GM12878 (cell line): ENCODE results near the gene GRK1. TPM values are rescaled to one million over a fixed set of nuclear protein-coding genes. Genes with fewer than 3 reads are reported as not detected.

ENCODE experiments used
- ATAC-seq: fragments of 200-7000 bp; cut with Tn5 transposase; 3 replicates; pipeline ENCODE4 v1.9.1; 2020; ENCODE audit warnings: mild to moderate bottlenecking, moderate library complexity
- BruUV-seq: library from RNA; stranded (reverse); fragments of 400-500 nt; replicated peaks from 2 replicates; lab custom pipeline; 2021; lab: Mats Ljungman, UMichigan
- CTCF ChIA-PET: fragments of 300-600 bp; sonication (Branson Sonifier 250); formaldehyde crosslinking; extraction: SDS; loops from one replicate; lab custom pipeline; 2021; ENCODE audit warnings: inconsistent platforms; lab: Yijun Ruan, JAX
- POLR2A ChIA-PET: fragments of 350-600 bp; formaldehyde crosslinking; extraction: SDS; loops from one replicate; lab custom pipeline; 2021; ENCODE audit warnings: inconsistent platforms; lab: Charles Lee
- RAD21 ChIA-PET: fragments of 300-600 bp; sonication (Branson Sonifier 250); formaldehyde crosslinking; loops from one replicate; lab custom pipeline; 2023; ENCODE audit warnings: antibody characterized with exemption; ENCODE audit not compliant: unreplicated experiment; lab: Charles Lee
- SMC1A ChIA-PET: fragments of 300-600 bp; sonication (Branson Sonifier 250); formaldehyde crosslinking; loops from one replicate; lab custom pipeline; 2023; ENCODE audit not compliant: unreplicated experiment, uncharacterized antibody; lab: Charles Lee
- DNase-seq: peaks from one replicate; pipeline ENCODE4 v3.0.0-alpha.2; 2011; ENCODE audit warnings: low read depth, low spot score
- FAIRE-seq: peaks from 3 replicates; lab custom pipeline; 2011; peaks lifted over from hg19 to GRCh38; lab: Jason Lieb, UNC
- H2AFZ ChIP-seq: 2 replicates; pipeline ENCODE4 v1.6.0; 2011; ENCODE audit warnings: low read depth, low read length, control low read depth; ENCODE audit not compliant: control insufficient read depth
- H3K27ac ChIP-seq: 2 replicates; pipeline ENCODE4 v1.5.1; 2011; ENCODE audit warnings: control low read depth; ENCODE audit not compliant: control insufficient read depth, insufficient read depth
- H3K27me3 ChIP-seq, 2 experiments: replicated peaks in 1 of 2; 2 replicates each; pipeline versions ENCODE4 v1.6.0 to v1.6.1; 2011; ENCODE audit warnings: low read length in 1 of 2; ENCODE audit not compliant: control insufficient read depth in 2 of 2, insufficient read depth in 2 of 2
- H3K36me3 ChIP-seq, 2 experiments: 2 replicates each; pipeline ENCODE4 v1.5.1; 2011; ENCODE audit warnings: low read length in 1 of 2; ENCODE audit not compliant: control insufficient read depth in 2 of 2, insufficient read depth in 2 of 2
- H3K4me1 ChIP-seq: 2 replicates; pipeline ENCODE4 v1.6.1; 2011; ENCODE audit warnings: mild to moderate bottlenecking, low read length, moderate library complexity, mixed read lengths; ENCODE audit not compliant: control insufficient read depth, insufficient read depth
- H3K4me2 ChIP-seq: 2 replicates; pipeline ENCODE4 v1.6.0; 2011; ENCODE audit warnings: control low read depth; ENCODE audit not compliant: control insufficient read depth, insufficient read depth
- H3K4me3 ChIP-seq: fragments of 200-600 bp; sonication (generic); 2 replicates; pipeline ENCODE4 v1.5.1; 2016
- H3K79me2 ChIP-seq: 2 replicates; pipeline ENCODE4 v1.6.0; 2011; ENCODE audit warnings: low read length; ENCODE audit not compliant: control insufficient read depth, insufficient read depth
- H3K9ac ChIP-seq: 2 replicates; pipeline ENCODE4 v1.8.0; 2011; ENCODE audit warnings: low read length, control low read depth, mixed read lengths; ENCODE audit not compliant: control insufficient read depth, insufficient read depth
- H3K9me3 ChIP-seq: replicated peaks from 3 replicates; pipeline ENCODE4 v1.5.1; 2011; ENCODE audit warnings: mild to moderate bottlenecking, low read length; ENCODE audit not compliant: control insufficient read depth, insufficient read depth
- H4K20me1 ChIP-seq: 2 replicates; pipeline ENCODE4 v1.6.0; 2011; ENCODE audit not compliant: control insufficient read depth, insufficient read depth
- BCL3 ChIP-seq: IDR thresholded peaks from 2 replicates; pipeline ENCODE4 v1.6.1; 2011; ENCODE audit warnings: borderline replicate concordance, low read depth, mild to moderate bottlenecking, moderate library complexity, low read length; ENCODE audit not compliant: insufficient read depth, poor library complexity, severe bottlenecking
- EP300 ChIP-seq, 2 experiments: fragments of 150-350 bp in 1 of 2; IDR thresholded peaks; 2 replicates each; pipeline ENCODE4 v1.6.1; 2011 to 2012; ENCODE audit warnings: low read depth in 2 of 2, low read length in 2 of 2, borderline replicate concordance in 1 of 2, improper control_type of control experiment in 1 of 2, inconsistent platforms in 1 of 2; ENCODE audit not compliant: control insufficient read depth in 1 of 2
- IKZF1 ChIP-seq: fragments of 450-650 bp; conservative IDR thresholded peaks from 2 replicates; pipeline ENCODE4 v1.6.1; 2017; ENCODE audit warnings: antibody characterized with exemption, mild to moderate bottlenecking
- JUND ChIP-seq: IDR thresholded peaks from 2 replicates; pipeline ENCODE4 v1.6.1; 2012; ENCODE audit warnings: low read depth, mild to moderate bottlenecking, low read length, improper control_type of control experiment, moderate library complexity
- MEF2B ChIP-seq: fragments of 450-650 bp; IDR thresholded peaks from 2 replicates; pipeline ENCODE4 v1.6.1; 2018; ENCODE audit warnings: mild to moderate bottlenecking, moderate library complexity; ENCODE audit not compliant: partially characterized antibody, poor library complexity, severe bottlenecking
- MXI1 ChIP-seq: fragments of 150-350 bp; IDR thresholded peaks from 2 replicates; pipeline ENCODE4 v1.6.1; 2011; ENCODE audit warnings: low read depth, mild to moderate bottlenecking, inconsistent platforms, low read length, improper control_type of control experiment
- PBX3 ChIP-seq: IDR thresholded peaks from 2 replicates; pipeline ENCODE4 v1.6.1; 2011; ENCODE audit warnings: mild to moderate bottlenecking, low read depth, low read length, moderate library complexity; ENCODE audit not compliant: insufficient replicate concordance
- POLR2AphosphoS2 ChIP-seq: IDR thresholded peaks from 2 replicates; pipeline ENCODE4 v1.6.1; 2011; ENCODE audit warnings: low read depth, mild to moderate bottlenecking, low read length, improper control_type of control experiment, moderate library complexity
- RELA ChIP-seq: fragments of 450-650 bp; IDR thresholded peaks from 2 replicates; pipeline ENCODE4 v1.8.0; 2014; ENCODE audit warnings: borderline replicate concordance; ENCODE audit not compliant: partially characterized antibody
- RFX5 ChIP-seq: IDR thresholded peaks from 2 replicates; pipeline ENCODE4 v1.6.1; 2011; ENCODE audit warnings: low read depth, low read length, improper control_type of control experiment
- SMARCA5 ChIP-seq: fragments of 450-650 bp; IDR thresholded peaks from 2 replicates; pipeline ENCODE4 v1.6.1; 2017; ENCODE audit warnings: mild to moderate bottlenecking
- STAT1 ChIP-seq: fragments of 450-650 bp; conservative IDR thresholded peaks from 2 replicates; pipeline ENCODE4 v1.6.1; 2014; ENCODE audit warnings: antibody characterized with exemption, mild to moderate bottlenecking
- STAT3 ChIP-seq: IDR thresholded peaks from 2 replicates; pipeline ENCODE4 v1.6.1; 2011; ENCODE audit warnings: low read depth, low read length, improper control_type of control experiment
- TBL1XR1 ChIP-seq: IDR thresholded peaks from 2 replicates; pipeline ENCODE4 v1.6.1; 2012; ENCODE audit warnings: low read depth, low read length, improper control_type of control experiment
- ZBED1 ChIP-seq: IDR thresholded peaks from 2 replicates; pipeline ENCODE4 v1.6.1; 2016; ENCODE audit warnings: borderline replicate concordance
- ZNF274 ChIP-seq: IDR thresholded peaks from one replicate; pipeline ENCODE4 v1.8.0; 2011; ENCODE audit not compliant: insufficient read length, insufficient read depth
- ZNF687 ChIP-seq: fragments of 450-650 bp; IDR thresholded peaks from 2 replicates; pipeline ENCODE4 v1.6.1; 2017; ENCODE audit warnings: mild to moderate bottlenecking, moderate library complexity
- WGBS: methylation state at CpG from one replicate; pipeline ENCODE4 v1.1.6; 2016; ENCODE audit warnings: low lambda C conversion rate; ENCODE audit not compliant: insufficient replicate concordance, insufficient coverage; ENCODE audit errors: missing lambda C conversion rate; 5-methylcytosine and 5-hydroxymethylcytosine counted together
- in situ Hi-C: fragments of 300-500 bp; cut with MboI; formaldehyde crosslinking; loops from 9 replicates; pipeline ENCODE4 v1.14.3; 2018; ENCODE audit warnings: mixed read lengths
- intact Hi-C: fragments of 100-400 bp; cut with micrococcal nuclease; formaldehyde crosslinking; loops from one replicate; pipeline ENCODE4 v1.14.2; 2022; ENCODE audit not compliant: unreplicated experiment
- polyA plus RNA-seq, 11 experiments: library from polyadenylated mRNA; depleted of rRNA in 4 of 11; unstranded in 6 of 11; stranded (reverse) in 5 of 11; fragments of >200 nt; fragmentation: Nextera tagmentation in 4 of 11; fragmentation: Illumina TruSeq in 1 of 11; extraction: Ambion mirVana in 4 of 11; extraction: Trizol in 1 of 11; gene quantifications; 1 replicate in 1 of 11; 2 replicates in 10 of 11; pipeline versions ENCODE4 v1.2.1 to v1.2.3, GENCODE V29; 2011 to 2016; ENCODE audit warnings: inconsistent platforms in 2 of 11, missing spikeins in 2 of 11, low read depth in 1 of 11
- total RNA-seq, 4 experiments: library from RNA; depleted of rRNA in 3 of 4; stranded (reverse); fragments of >200 nt in 3 of 4; fragmentation: Illumina TruSeq in 1 of 4; extraction: Trizol in 1 of 4; gene quantifications; 2 replicates each; pipeline versions ENCODE4 v1.2.1 to v1.2.3, GENCODE V29; 2013 to 2021

GRK1 gene
- total and polyA plus RNA-seq, 10 of the 15 experiments (the other 5 are each of a cell fraction or from before 2014, with no cell fraction given), result under 0.01 to 0.04 TPM; not detected in 8

GRCh38 chr13:113731192-113732175, 64.5 kb downstream of the GRK1 start:
- BruUV-seq, result no TSS peak
- in situ Hi-C loops, result no loop called here
- RAD21 ChIA-PET, result no interaction called here
- TF ChIP-seq SMARCA5 (no peak), ZNF274 (no peak), MEF2B (no peak), STAT1 (no peak), BCL3 (no peak), JUND (no peak), ZBED1 (no peak), EP300 (IDR thresholded peaks at IDR 0.05; ENCODE audit: borderline replicate concordance in 1 of 2, control insufficient read depth in 1 of 2, low read depth in 2 of 2, low read length in 2 of 2) (no peak), STAT3 (no peak), RELA (no peak), RFX5 (no peak), POLR2AphosphoS2 (no peak), PBX3 (no peak), MXI1 (no peak), IKZF1 (no peak), TBL1XR1 (no peak), ZNF687 (no peak)

More at GRCh38 chr13:113731192-113732175, 64.5 kb downstream of the GRK1 start:
- Histone ChIP-seq H3K79me2 (no peaks in the 10 kb centered on the region), H2AFZ (no peak overlapping the region), H3K27ac (no peak overlapping the region), H3K4me2 (no peak overlapping the region), H3K36me3 (no peaks in the 10 kb centered on the region), H3K9ac (no peak overlapping the region), H3K27me3 (no peaks in the 10 kb centered on the region; a peak in 1 of 4 replicates), H3K4me3 (no peak overlapping the region), H3K4me1 (no peaks in the 10 kb centered on the region), H3K9me3 (no peaks in the 10 kb centered on the region; the same call in 2 of the 3 replicates), H4K20me1 (no peaks in the 10 kb centered on the region)
- 35% methylated on average over 29 of the region's 32 CpGs for WGBS
- ATAC-seq (no peak), FAIRE-seq (no peak), DNase-seq (no peak)
- CTCF ChIA-PET, result no interaction called here
- POLR2A ChIA-PET, result no interaction called here
- intact Hi-C loops, result no loop called here
- SMC1A ChIA-PET, result no interaction called here
